OCI-LY3 (cell line): ENCODE measurements around the gene RYK.
A peak's percentile ranks its signal among the peaks of the same experiment; 100 is the strongest.

Source experiments
- H2AFZ ChIP-seq: fragments of 200-600, 300-600 bp; shearing (Covaris generic); 2 replicates; pipeline ENCODE4 v1.6.0; 2014; ENCODE audit warnings: antibody characterized with exemption, low read depth, low read length
- H3K27ac ChIP-seq: fragments of 200-600, 300-600 bp; sonication (generic); 2 replicates; pipeline ENCODE4 v1.5.1; 2014; ENCODE audit warnings: mild to moderate bottlenecking, low read length, moderate library complexity, mixed read lengths
- H3K27me3 ChIP-seq: fragments of 200-600, 300-600 bp; sonication (generic); 2 replicates; pipeline ENCODE4 v1.6.1; 2014; ENCODE audit warnings: low read depth, low read length, mixed read lengths
- H3K36me3 ChIP-seq: fragments of 200-600, 300-600 bp; sonication (generic); replicated peaks from 2 replicates; pipeline ENCODE3; 2014; ENCODE audit warnings: low read depth, low read length, mixed read lengths
- H3K4me1 ChIP-seq: fragments of 300-600, 200-600 bp; sonication (generic); 2 replicates; pipeline ENCODE4 v1.6.1; 2014; ENCODE audit warnings: low read length, mixed read lengths
- H3K4me2 ChIP-seq: fragments of 200-600, 300-600 bp; sonication (generic); 2 replicates; pipeline ENCODE4 v1.6.1; 2014; ENCODE audit warnings: low read length, mixed read lengths
- H3K4me3 ChIP-seq: fragments of 300-600, 200-600 bp; sonication (generic); 2 replicates; pipeline ENCODE4 v1.5.1; 2014; ENCODE audit warnings: antibody characterized with exemption, mild to moderate bottlenecking, low read length, moderate library complexity
- H3K79me2 ChIP-seq: fragments of 300-600, 200-600 bp; shearing (Covaris generic); 2 replicates; pipeline ENCODE4 v1.6.1; 2014; ENCODE audit warnings: mild to moderate bottlenecking, low read length, mixed read lengths
- H3K9ac ChIP-seq: fragments of 300-600, 200-600 bp; shearing (Covaris generic); 2 replicates; pipeline ENCODE4 v1.6.0; 2014; ENCODE audit warnings: mild to moderate bottlenecking, low read length, moderate library complexity
- H3K9me3 ChIP-seq: fragments of 200-600, 300-600 bp; shearing (Covaris generic); 2 replicates; pipeline ENCODE4 v1.6.1; 2014; ENCODE audit warnings: low read length, mixed read lengths; ENCODE audit not compliant: insufficient read depth
- H4K20me1 ChIP-seq: fragments of 200-600, 300-600 bp; sonication (generic); 2 replicates; pipeline ENCODE4 v1.6.1; 2016; ENCODE audit warnings: low read length, mixed read lengths; ENCODE audit not compliant: insufficient read depth
- EZH2phosphoT487 ChIP-seq: fragments of 200-600 bp; shearing (Covaris generic); IDR thresholded peaks from 2 replicates; pipeline ENCODE4 v1.6.1; 2018; ENCODE audit warnings: antibody characterized with exemption, mixed run types, low read depth
- TF ChIP-seq, protein P1 (sequence below): fragments of 200-600, 300-600 bp; sonication (generic); IDR thresholded peaks from 2 replicates; pipeline ENCODE4 v1.5.1; 2014; ENCODE audit warnings: antibody characterized with exemption, low read length, low read depth

The RYK gene

DNA sequence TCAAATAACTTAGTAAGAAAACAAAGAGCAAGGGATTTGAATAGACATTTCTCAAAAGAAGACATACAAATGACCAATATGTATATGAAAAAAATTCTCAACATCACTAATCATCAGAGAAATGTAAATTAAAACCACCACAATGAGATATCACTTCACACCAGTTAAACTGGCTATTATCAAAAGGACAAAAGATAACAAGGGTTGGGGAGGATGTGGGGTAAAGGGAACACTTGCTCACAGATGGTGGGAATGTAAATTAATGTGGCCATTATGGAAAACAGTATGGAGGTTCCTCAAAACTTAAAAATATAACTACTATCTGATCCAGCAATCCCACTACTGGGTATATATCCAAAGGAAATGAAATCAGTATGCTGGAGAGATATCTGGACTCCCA is 46.0 kb upstream of the RYK start:
- Histone ChIP-seq H3K9ac (no peak overlapping the region), H3K4me3 (no peak overlapping the region), H3K27me3 (peaks cover 41% of the 10 kb centered on the region), H3K79me2 (no peaks in the 10 kb centered on the region), H3K4me2 (no peak overlapping the region), H3K4me1 (peaks cover 10% of the 10 kb centered on the region), H3K36me3 (no peaks in the 10 kb centered on the region), H2AFZ (no peak overlapping the region), H4K20me1 (0 out of 2 replicates have a peak, but pooled peaks cover 5% of the 10 kb centered on the region), H3K27ac (no peak overlapping the region), H3K9me3 (no peaks in the 10 kb centered on the region)
- TF ChIP-seq, protein P1, sequence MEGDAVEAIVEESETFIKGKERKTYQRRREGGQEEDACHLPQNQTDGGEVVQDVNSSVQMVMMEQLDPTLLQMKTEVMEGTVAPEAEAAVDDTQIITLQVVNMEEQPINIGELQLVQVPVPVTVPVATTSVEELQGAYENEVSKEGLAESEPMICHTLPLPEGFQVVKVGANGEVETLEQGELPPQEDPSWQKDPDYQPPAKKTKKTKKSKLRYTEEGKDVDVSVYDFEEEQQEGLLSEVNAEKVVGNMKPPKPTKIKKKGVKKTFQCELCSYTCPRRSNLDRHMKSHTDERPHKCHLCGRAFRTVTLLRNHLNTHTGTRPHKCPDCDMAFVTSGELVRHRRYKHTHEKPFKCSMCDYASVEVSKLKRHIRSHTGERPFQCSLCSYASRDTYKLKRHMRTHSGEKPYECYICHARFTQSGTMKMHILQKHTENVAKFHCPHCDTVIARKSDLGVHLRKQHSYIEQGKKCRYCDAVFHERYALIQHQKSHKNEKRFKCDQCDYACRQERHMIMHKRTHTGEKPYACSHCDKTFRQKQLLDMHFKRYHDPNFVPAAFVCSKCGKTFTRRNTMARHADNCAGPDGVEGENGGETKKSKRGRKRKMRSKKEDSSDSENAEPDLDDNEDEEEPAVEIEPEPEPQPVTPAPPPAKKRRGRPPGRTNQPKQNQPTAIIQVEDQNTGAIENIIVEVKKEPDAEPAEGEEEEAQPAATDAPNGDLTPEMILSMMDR, result no peak
- no peak for TF ChIP-seq EZH2phosphoT487

DNA sequence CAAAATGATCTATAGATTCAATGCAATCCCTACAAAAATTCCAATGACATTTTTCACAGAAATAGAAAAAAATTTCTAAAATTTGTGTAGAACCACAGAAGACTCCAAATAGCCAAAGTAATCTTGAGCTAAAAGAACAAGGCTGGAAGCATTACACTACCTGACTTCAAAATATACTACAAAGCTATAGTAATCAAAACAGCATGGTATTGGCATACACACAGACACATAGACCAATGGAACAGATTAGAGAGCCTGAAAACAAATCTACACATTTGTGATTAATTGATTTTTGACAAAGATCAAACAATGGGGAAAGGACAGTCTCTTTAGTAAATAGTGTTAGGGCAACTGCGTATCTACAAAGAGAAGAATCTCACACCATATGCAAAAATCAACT is 45.3 kb upstream of the RYK start:
- Histone ChIP-seq H3K4me2 (no peak overlapping the region), H3K36me3 (no peaks in the 10 kb centered on the region), H3K27me3 (peaks cover 42% of the 10 kb centered on the region), H3K9ac (no peak overlapping the region), H3K27ac (no peak overlapping the region), H4K20me1 (0 out of 2 replicates have a peak, but pooled peaks cover 5% of the 10 kb centered on the region), H3K4me1 (peaks cover 10% of the 10 kb centered on the region), H3K4me3 (no peak overlapping the region), H3K79me2 (no peaks in the 10 kb centered on the region), H2AFZ (no peak overlapping the region), H3K9me3 (no peaks in the 10 kb centered on the region)
- TF ChIP-seq, protein P1, result no peak
- TF ChIP-seq EZH2phosphoT487, result no peak

DNA sequence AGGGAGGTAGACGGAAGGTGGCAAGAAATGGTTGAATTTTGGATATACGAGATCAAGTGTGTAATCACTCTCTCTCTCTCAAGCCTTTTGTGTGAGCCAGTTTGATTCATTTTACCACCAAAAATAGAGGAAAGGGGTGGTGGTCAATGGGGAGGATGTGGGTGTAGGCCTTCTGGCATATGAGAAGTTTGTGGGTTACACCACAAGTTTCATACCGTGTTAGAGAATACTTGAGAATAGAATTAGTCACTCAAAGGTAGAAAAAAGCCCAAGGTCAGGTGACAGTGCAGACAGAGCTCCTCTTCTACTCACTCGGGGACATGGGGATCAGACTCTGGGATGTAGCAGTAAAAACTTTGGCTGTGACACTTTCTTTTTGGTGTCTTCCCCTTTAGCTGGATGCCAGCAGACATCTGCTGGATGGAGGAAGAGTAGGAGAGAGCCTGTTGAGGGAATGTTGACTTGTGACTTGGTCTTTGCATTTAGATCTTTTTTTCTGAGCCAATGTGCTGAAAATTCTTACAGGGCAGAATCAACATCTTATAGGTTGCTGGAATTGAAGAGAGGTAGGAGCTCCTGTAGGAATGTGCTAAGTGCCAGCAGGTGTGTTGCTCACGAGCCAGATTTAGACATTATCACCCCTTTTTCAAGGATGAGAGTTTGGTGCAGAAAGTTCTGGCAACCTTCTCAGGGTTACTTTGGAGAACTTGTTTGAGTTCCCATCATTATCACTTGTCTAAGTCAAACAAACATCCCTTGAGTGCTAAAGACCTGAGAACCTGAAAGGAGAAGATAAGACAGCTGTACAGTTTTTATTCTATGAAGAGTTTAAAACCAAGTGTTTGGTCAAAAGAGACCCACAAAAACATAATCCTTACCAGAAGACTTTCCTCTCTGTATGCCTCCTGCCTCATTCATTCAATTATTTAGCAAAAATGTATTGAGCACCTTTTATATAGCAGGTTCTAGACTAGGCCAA is 43.9 kb upstream of the RYK start:
- H3K27me3 ChIP-seq, result peaks cover 51% of the 10 kb centered on the region
- H3K36me3 ChIP-seq, result no peaks in the 10 kb centered on the region
- H3K4me2 ChIP-seq, result peak overlapping the region; percentile 7; the same call in 1 of the 2 replicates
- H4K20me1 ChIP-seq, result 0 out of 2 replicates have a peak, but pooled peaks cover 5% of the 10 kb centered on the region
- peaks cover 10% of the 10 kb centered on the region for H3K4me1 ChIP-seq
- no peak overlapping the region for H3K9ac ChIP-seq
- no peak overlapping the region for H3K4me3 ChIP-seq
- H3K79me2 ChIP-seq, result no peaks in the 10 kb centered on the region
- TF ChIP-seq EZH2phosphoT487, result no peak
- TF ChIP-seq, protein P1, result no peak
- H3K27ac ChIP-seq, result no peak overlapping the region
- H2AFZ ChIP-seq, result no peak overlapping the region
- H3K9me3 ChIP-seq, result no peaks in the 10 kb centered on the region

DNA sequence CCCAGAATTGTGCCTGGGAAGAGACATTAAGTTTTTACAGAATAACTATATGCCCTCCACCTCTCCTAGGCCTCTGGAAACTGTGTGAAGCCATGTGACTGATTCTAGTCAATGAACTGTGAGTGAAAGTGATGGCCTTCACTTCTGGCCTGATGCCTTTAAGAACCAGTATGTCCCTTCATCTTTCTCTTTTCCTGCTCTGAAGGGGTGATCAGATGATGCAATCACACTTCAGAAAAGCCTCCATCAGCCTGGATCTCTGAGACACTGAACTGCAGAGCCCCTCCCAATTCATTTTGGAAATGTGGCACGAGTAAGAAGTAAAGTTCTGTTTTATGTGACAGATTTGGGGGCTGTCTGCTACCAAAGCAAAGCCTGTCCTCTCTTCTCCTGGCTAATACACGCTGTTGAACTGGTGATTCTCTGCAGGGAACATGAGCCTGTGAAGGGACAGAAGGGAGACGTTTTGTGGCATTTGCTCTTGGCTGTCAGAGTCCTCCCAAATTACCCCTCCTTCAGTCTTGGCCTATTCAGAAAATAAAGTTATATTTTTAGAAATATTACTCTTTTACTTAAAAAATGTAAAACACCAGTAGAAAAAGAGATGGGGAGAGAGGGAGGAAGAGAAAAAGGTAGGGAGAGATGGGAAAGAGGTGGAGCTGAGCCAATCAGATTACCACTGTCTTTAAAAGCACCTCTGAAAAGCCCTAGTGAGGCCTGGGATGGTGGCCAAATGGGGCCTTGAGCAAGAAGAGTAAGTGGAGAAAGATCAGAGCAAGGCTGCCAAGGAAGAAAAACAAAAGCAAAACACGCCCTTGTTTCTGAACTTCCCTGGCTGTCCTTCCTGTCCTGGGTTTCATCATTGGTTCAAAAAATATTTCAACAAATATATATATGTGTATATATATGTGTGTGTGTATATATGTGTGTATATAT is 40.9 kb upstream of the RYK start:
- Histone ChIP-seq H3K4me1 (peaks cover 10% of the 10 kb centered on the region), H3K9ac (no peak overlapping the region), H3K79me2 (no peaks in the 10 kb centered on the region), H3K9me3 (no peaks in the 10 kb centered on the region), H2AFZ (no peak overlapping the region), H3K27ac (no peak overlapping the region), H4K20me1 (0 out of 2 replicates have a peak, but pooled peaks cover 5% of the 10 kb centered on the region), H3K4me2 (no peak overlapping the region), H3K27me3 (peaks cover 62% of the 10 kb centered on the region), H3K36me3 (no peaks in the 10 kb centered on the region), H3K4me3 (no peak overlapping the region)
- TF ChIP-seq, protein P1, result no peak
- no peak for TF ChIP-seq EZH2phosphoT487
